Lung (tissue), 12 donors: Measurements from ENCODE around the gene MBOAT1. TPM values are rescaled to one million over a fixed set of nuclear protein-coding genes. Genes with fewer than 3 reads are reported as not detected.

Source experiments
- ATAC-seq: fragments of 200-7000 bp; cut with Tn5 transposase; one replicate; pipeline ENCODE4 v1.9.1; 2020; ENCODE audit warnings: moderate number of reproducible peaks; ENCODE audit not compliant: insufficient read depth, low FRiP score
- DNase-seq, 3 donors: peaks; one replicate each; pipeline ENCODE4 v3.0.0-alpha.2; 2013 to 2017
- H3K27ac ChIP-seq, 2 donors: one replicate each; pipeline ENCODE4 v1.5.1; 2013; ENCODE audit warnings: mild to moderate bottlenecking in 2 of 2, moderate library complexity in 2 of 2, control low read depth in 1 of 2, inconsistent platforms in 1 of 2, low read depth in 1 of 2, low read length in 1 of 2
- H3K27me3 ChIP-seq, 3 donors: one replicate each; pipeline ENCODE4 v1.5.1; 2013; ENCODE audit warnings: low read length in 2 of 3; ENCODE audit not compliant: control insufficient read depth in 3 of 3, insufficient read depth in 3 of 3
- H3K36me3 ChIP-seq, 4 donors: one replicate each; pipeline ENCODE4 v1.5.1; 2013; ENCODE audit warnings: low read length in 4 of 4, mild to moderate bottlenecking in 1 of 4, moderate library complexity in 1 of 4; ENCODE audit not compliant: control insufficient read depth in 4 of 4, insufficient read depth in 4 of 4
- H3K4me1 ChIP-seq, 5 donors: one replicate each; pipeline ENCODE4 v1.5.1; 2013; ENCODE audit warnings: low read length in 5 of 5, mild to moderate bottlenecking in 2 of 5, moderate library complexity in 1 of 5; ENCODE audit not compliant: control insufficient read depth in 5 of 5, insufficient read depth in 5 of 5
- H3K4me3 ChIP-seq: one replicate; pipeline ENCODE4 v1.5.1; 2013; ENCODE audit warnings: mild to moderate bottlenecking, control low read depth, moderate library complexity
- H3K9ac ChIP-seq, 2 donors: one replicate each; pipeline ENCODE4 v1.5.1; 2013; ENCODE audit warnings: low read length in 2 of 2, control low read depth in 1 of 2; ENCODE audit not compliant: insufficient read depth in 1 of 2
- H3K9me3 ChIP-seq, 4 donors: one replicate each; pipeline ENCODE4 v1.5.1; 2013; ENCODE audit warnings: low read length in 3 of 4, mild to moderate bottlenecking in 1 of 4, moderate library complexity in 1 of 4; ENCODE audit not compliant: control insufficient read depth in 4 of 4, insufficient read depth in 3 of 4
- CTCF ChIP-seq: IDR thresholded peaks from 2 replicates; pipeline ENCODE4 v1.5.1; 2012; ENCODE audit warnings: mild to moderate bottlenecking; ENCODE audit errors: control extremely low read depth, extremely low read depth
- WGBS, 2 donors: extraction: QIAGEN DNeasy Blood & Tissue Kit; methylation state at CpG; one replicate each; pipeline ENCODE4 v1.1.7; 2013; 5-methylcytosine and 5-hydroxymethylcytosine counted together
- polyA plus RNA-seq, 2 donors: library from polyadenylated mRNA; stranded (reverse); fragments of 200-250 nt; gene quantifications; one replicate each; pipeline ENCODE4 v1.2.1, GENCODE V29; 2013
- total RNA-seq, 2 donors: library from RNA; depleted of rRNA in 1 of 2; stranded (reverse); fragments of >200 nt in 1 of 2; gene quantifications; one replicate each; pipeline ENCODE4 v1.2.1, GENCODE V29; 2014 to 2021
- donor health status: control.
- donor health status: control.
- donor health status: Bipolar disorder and iron deficiency.
- donor health status: healthy.
- donor health status: DM: yes; HTN: yes; CAD: no.

The MBOAT1 gene
- total and polyA plus RNA-seq, 4 donors: 2.3 to 27.4 (median 8.7) TPM

- no peaks in the 10 kb centered on the region for H3K4me1 ChIP-seq
- ATAC-seq: no peak
- WGBS, 2 donors: 87 to 92% methylated on average over 2 of the region's 2 CpGs
Observed at GRCh38 chr6:20104696-20105095, 107.6 kb downstream of the MBOAT1 start.

GRCh38 chr6:20102397-20103073 is 109.7 kb downstream of the MBOAT1 start:
- WGBS, 2 donors: 96% methylated on average over 8 of the region's 8 CpGs
- DNase-seq (no peak), ATAC-seq (no peak)
- peaks cover 4 to 17% (median 11%) of the 10 kb centered on the region in 4 donors for H3K36me3 ChIP-seq
- H3K4me1 ChIP-seq: peaks cover 0 to 8% (median 0%) of the 10 kb centered on the region in 5 donors
- no peak overlapping the region for H3K4me3 ChIP-seq
- no peak for TF ChIP-seq CTCF
- no peak overlapping the region for H3K9ac ChIP-seq
- peaks cover 0 to 2% (median 0%) of the 10 kb centered on the region in 4 donors for H3K9me3 ChIP-seq
- H3K27ac ChIP-seq: no peak overlapping the region
- H3K27me3 ChIP-seq: no peaks in the 10 kb centered on the region

More at GRCh38 chr6:20104696-20105095, 107.6 kb downstream of the MBOAT1 start:
- H3K4me3 ChIP-seq: no peak overlapping the region
- no peak for TF ChIP-seq CTCF
- H3K27me3 ChIP-seq: no peaks in the 10 kb centered on the region
- peaks cover 0 to 2% (median 0%) of the 10 kb centered on the region in 4 donors for H3K9me3 ChIP-seq
- no peak overlapping the region for H3K27ac ChIP-seq
- H3K9ac ChIP-seq: no peak overlapping the region
- H3K36me3 ChIP-seq: peaks cover 4 to 18% (median 17%) of the 10 kb centered on the region in 4 donors
- DNase-seq: no peak

- no peak overlapping the region for H3K4me3 ChIP-seq
- H3K27me3 ChIP-seq: no peaks in the 10 kb centered on the region
- ATAC-seq (no peak), DNase-seq (no peak)
- no peaks in the 10 kb centered on the region for H3K9me3 ChIP-seq
- peaks cover 4 to 17% (median 8%) of the 10 kb centered on the region in 4 donors for H3K36me3 ChIP-seq
- H3K4me1 ChIP-seq: peaks cover 0 to 8% (median 0%) of the 10 kb centered on the region in 5 donors
- H3K27ac ChIP-seq: no peak overlapping the region
- no peak overlapping the region for H3K9ac ChIP-seq
- TF ChIP-seq CTCF: no peak
- WGBS, 2 donors: 89 to 93% methylated on average over 5 of the region's 5 CpGs
Observed at GRCh38 chr6:20099156-20099555, 113.1 kb downstream of the MBOAT1 start.
